HEK293 (cell line): ENCODE data around the gene S100A2.
A peak's percentile ranks its signal among the peaks of the same experiment; 100 is the strongest.

ENCODE experiments used
- GLI4 ChIP-seq: fragments of 450-650 bp; formaldehyde crosslinking; IDR thresholded peaks from 2 replicates; pipeline ENCODE4 v1.5.1; 2016; ENCODE audit warnings: missing biosample characterization, missing genetic modification characterization
- GLIS1 ChIP-seq: fragments of 450-650 bp; formaldehyde crosslinking; IDR thresholded peaks from 2 replicates; pipeline ENCODE4 v1.5.1; 2016; ENCODE audit warnings: missing biosample characterization, missing genetic modification characterization
- GLIS2 ChIP-seq: fragments of 450-650 bp; formaldehyde crosslinking; IDR thresholded peaks from 2 replicates; pipeline ENCODE4 v1.5.1; 2016; ENCODE audit warnings: missing biosample characterization, missing genetic modification characterization
- MYNN ChIP-seq: fragments of 450-650 bp; formaldehyde crosslinking; IDR thresholded peaks from 2 replicates; pipeline ENCODE4 v1.5.1; 2016; ENCODE audit warnings: missing biosample characterization, missing genetic modification characterization, borderline replicate concordance
- SCRT1 ChIP-seq: fragments of 450-650 bp; formaldehyde crosslinking; IDR thresholded peaks from 2 replicates; pipeline ENCODE4 v1.5.1; 2016; ENCODE audit warnings: missing biosample characterization, missing genetic modification characterization, borderline replicate concordance
- YY2 ChIP-seq: fragments of 450-650 bp; formaldehyde crosslinking; IDR thresholded peaks from 2 replicates; pipeline ENCODE4 v1.5.1; 2016; ENCODE audit warnings: missing biosample characterization, missing genetic modification characterization
- ZBTB21 ChIP-seq: fragments of 450-650 bp; formaldehyde crosslinking; IDR thresholded peaks from 2 replicates; pipeline ENCODE4 v1.5.1; 2017; ENCODE audit warnings: missing biosample characterization, missing genetic modification characterization
- ZNF138 ChIP-seq: fragments of 450-650 bp; formaldehyde crosslinking; IDR thresholded peaks from 2 replicates; pipeline ENCODE4 v1.5.1; 2016; ENCODE audit warnings: missing biosample characterization, missing genetic modification characterization, borderline replicate concordance
- ZNF157 ChIP-seq: fragments of 450-650 bp; formaldehyde crosslinking; IDR thresholded peaks from 2 replicates; pipeline ENCODE4 v1.5.1; 2016; ENCODE audit warnings: missing biosample characterization, missing genetic modification characterization
- ZNF2 ChIP-seq: fragments of 450-650 bp; formaldehyde crosslinking; IDR thresholded peaks from 2 replicates; pipeline ENCODE4 v1.5.1; 2016; ENCODE audit warnings: missing biosample characterization, missing genetic modification characterization
- ZNF211 ChIP-seq: fragments of 450-650 bp; formaldehyde crosslinking; IDR thresholded peaks from 2 replicates; pipeline ENCODE4 v1.5.1; 2016; ENCODE audit warnings: low read depth, missing biosample characterization, missing genetic modification characterization
- ZNF324 ChIP-seq: fragments of 450-650 bp; formaldehyde crosslinking; IDR thresholded peaks from 2 replicates; pipeline ENCODE4 v1.5.1; 2016; ENCODE audit warnings: missing biosample characterization, missing genetic modification characterization
- ZNF354C ChIP-seq: fragments of 450-650 bp; formaldehyde crosslinking; IDR thresholded peaks from 2 replicates; pipeline ENCODE4 v1.5.1; 2016; ENCODE audit warnings: missing biosample characterization, missing genetic modification characterization, low read depth, borderline replicate concordance
- ZNF37A ChIP-seq: fragments of 450-650 bp; IDR thresholded peaks from 2 replicates; pipeline ENCODE4 v1.5.1; 2018; ENCODE audit warnings: missing biosample characterization, missing genetic modification characterization
- ZNF391 ChIP-seq: fragments of 450-650 bp; formaldehyde crosslinking; IDR thresholded peaks from 2 replicates; pipeline ENCODE4 v1.5.1; 2016; ENCODE audit warnings: low read depth, missing biosample characterization, missing genetic modification characterization, borderline replicate concordance
- ZNF514 ChIP-seq: fragments of 450-650 bp; formaldehyde crosslinking; IDR thresholded peaks from 2 replicates; pipeline ENCODE4 v1.5.1; 2016; ENCODE audit warnings: missing biosample characterization, missing genetic modification characterization
- ZNF521 ChIP-seq: fragments of 450-650 bp; formaldehyde crosslinking; IDR thresholded peaks from 2 replicates; pipeline ENCODE4 v1.5.1; 2017; ENCODE audit warnings: missing biosample characterization, mild to moderate bottlenecking, missing genetic modification characterization
- ZNF558 ChIP-seq: fragments of 450-650 bp; formaldehyde crosslinking; IDR thresholded peaks from 2 replicates; pipeline ENCODE4 v1.5.1; 2016; ENCODE audit warnings: missing biosample characterization, missing genetic modification characterization
- ZNF561 ChIP-seq: fragments of 450-650 bp; IDR thresholded peaks from 2 replicates; pipeline ENCODE4 v1.5.1; 2018; ENCODE audit warnings: missing biosample characterization, missing genetic modification characterization, borderline replicate concordance
- ZNF610 ChIP-seq: fragments of 450-650 bp; formaldehyde crosslinking; IDR thresholded peaks from 2 replicates; pipeline ENCODE4 v1.5.1; 2016; ENCODE audit warnings: missing biosample characterization, missing genetic modification characterization, borderline replicate concordance
- ZNF629 ChIP-seq: fragments of 450-650 bp; formaldehyde crosslinking; IDR thresholded peaks from 2 replicates; pipeline ENCODE4 v1.5.1; 2017; ENCODE audit warnings: missing biosample characterization, missing genetic modification characterization
- ZNF658 ChIP-seq: fragments of 450-650 bp; formaldehyde crosslinking; IDR thresholded peaks from 2 replicates; pipeline ENCODE4; 2016; ENCODE audit warnings: missing biosample characterization, missing genetic modification characterization
- ZNF701 ChIP-seq: fragments of 450-650 bp; formaldehyde crosslinking; IDR thresholded peaks from 2 replicates; pipeline ENCODE4 v1.5.1; 2016; ENCODE audit warnings: missing biosample characterization, missing genetic modification characterization
- ZNF76 ChIP-seq: fragments of 450-650 bp; formaldehyde crosslinking; IDR thresholded peaks from 2 replicates; pipeline ENCODE4; 2016; ENCODE audit warnings: low read depth, missing biosample characterization, missing genetic modification characterization, borderline replicate concordance
- ZNF785 ChIP-seq: fragments of 450-650 bp; formaldehyde crosslinking; IDR thresholded peaks from 2 replicates; pipeline ENCODE4 v1.5.1; 2016; ENCODE audit warnings: missing biosample characterization, missing genetic modification characterization
- ZSCAN16 ChIP-seq: fragments of 450-650 bp; formaldehyde crosslinking; IDR thresholded peaks from 2 replicates; pipeline ENCODE4 v1.5.1; 2016; ENCODE audit warnings: missing biosample characterization, missing genetic modification characterization
- TF ChIP-seq, protein P1 (sequence below): IDR thresholded peaks from 2 replicates; pipeline ENCODE4 v1.6.1; 2011; ENCODE audit warnings: mild to moderate bottlenecking, low read depth, low read length, borderline replicate concordance
- TF ChIP-seq, protein P2 (sequence below): fragments of 450-650 bp; formaldehyde crosslinking; IDR thresholded peaks from 2 replicates; pipeline ENCODE4 v1.5.1; 2016; ENCODE audit warnings: missing biosample characterization, missing genetic modification characterization
- TF ChIP-seq, protein P3 (sequence below): fragments of 450-650 bp; formaldehyde crosslinking; IDR thresholded peaks from 2 replicates; pipeline ENCODE4 v1.5.1; 2016; ENCODE audit warnings: missing biosample characterization, missing genetic modification characterization
- TF ChIP-seq, protein P4 (sequence below): fragments of 450-650 bp; formaldehyde crosslinking; IDR thresholded peaks from 2 replicates; pipeline ENCODE4; 2016; ENCODE audit warnings: missing biosample characterization, missing genetic modification characterization
- TF ChIP-seq, protein P5 (sequence below): fragments of 450-650 bp; formaldehyde crosslinking; IDR thresholded peaks from 2 replicates; pipeline ENCODE4 v1.5.1; 2016; ENCODE audit warnings: missing biosample characterization, missing genetic modification characterization, low read depth

The S100A2 gene

DNA sequence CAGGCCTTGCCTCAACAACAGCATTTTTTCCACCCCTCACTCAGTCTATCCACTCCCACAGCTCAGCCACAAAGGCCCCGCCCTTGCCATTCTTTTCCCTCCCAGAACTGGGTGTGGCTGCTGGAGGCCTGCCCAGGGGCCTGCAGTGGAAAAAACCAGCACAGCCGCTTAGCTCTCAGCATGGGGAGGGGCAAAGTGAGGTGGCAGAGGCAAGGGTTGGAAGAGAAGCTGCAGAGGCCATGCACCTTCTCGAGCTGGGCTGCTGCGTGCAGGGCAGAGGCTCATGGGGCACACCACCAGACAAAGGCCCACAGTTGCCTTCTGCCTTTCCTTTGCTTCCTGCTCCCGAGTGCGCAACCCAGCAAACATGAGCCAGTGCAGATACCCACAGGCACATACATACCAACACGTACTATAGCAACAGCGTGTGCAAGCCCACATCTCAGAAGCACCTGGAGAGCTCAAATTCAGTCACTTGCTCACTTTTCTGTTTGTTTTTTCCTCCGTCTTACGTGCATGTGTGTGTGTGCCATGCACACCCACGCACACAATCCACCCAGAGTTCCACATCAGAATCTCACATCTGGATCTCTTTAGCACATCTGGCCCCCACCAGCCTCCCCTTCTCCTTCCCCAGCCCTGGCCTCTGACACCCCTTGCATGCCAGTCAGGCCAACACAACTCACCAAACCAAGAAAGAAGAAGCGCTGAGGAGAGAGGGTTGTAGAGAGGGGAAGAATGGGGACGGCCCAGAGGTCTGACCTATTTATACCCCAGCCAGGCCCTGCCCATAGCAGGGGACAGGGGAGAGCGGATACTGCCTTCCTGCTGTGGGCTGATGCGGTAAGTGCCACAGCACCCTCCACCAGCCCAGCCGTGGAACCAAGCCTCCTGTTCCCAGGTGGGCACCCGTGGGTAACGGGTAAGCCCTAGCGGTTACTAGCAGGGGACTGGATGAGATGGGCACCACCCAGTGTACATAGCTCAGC lies 20.3 kb downstream of the S100A2 start, which contains the start of gene S100A4 (continued):
- TF ChIP-seq ZNF391 (tag by site-specific recombination) (no peak), GLI4 (tag by site-specific recombination) (no peak), GLIS2 (tag by site-specific recombination) (peak; percentile 84), ZNF157 (tag by site-specific recombination) (no peak), ZNF211 (tag by site-specific recombination) (no peak), ZNF354C (no peak), ZNF629 (tag by site-specific recombination) (no peak), YY2 (tag by site-specific recombination) (no peak), MYNN (tag by site-specific recombination) (no peak), ZNF324 (tag by site-specific recombination) (no peak), ZNF701 (tag by site-specific recombination) (no peak), ZNF2 (no peak), ZNF785 (tag by site-specific recombination) (no peak), ZNF76 (tag by site-specific recombination) (no peak), GLIS1 (peak; percentile 35; the same call in 1 of the 2 replicates), ZNF521 (no peak), SCRT1 (tag by site-specific recombination) (no peak), ZSCAN16 (no peak), ZNF658 (tag by site-specific recombination) (no peak), ZBTB21 (tag by site-specific recombination) (no peak), ZNF514 (tag by site-specific recombination) (no peak), ZNF138 (tag by site-specific recombination) (no peak), ZNF561 (tag by site-specific recombination) (no peak), ZNF610 (tag by site-specific recombination) (no peak), ZNF558 (tag by site-specific recombination) (no peak), ZNF37A (tag by site-specific recombination) (no peak)
- TF ChIP-seq, protein P1, sequence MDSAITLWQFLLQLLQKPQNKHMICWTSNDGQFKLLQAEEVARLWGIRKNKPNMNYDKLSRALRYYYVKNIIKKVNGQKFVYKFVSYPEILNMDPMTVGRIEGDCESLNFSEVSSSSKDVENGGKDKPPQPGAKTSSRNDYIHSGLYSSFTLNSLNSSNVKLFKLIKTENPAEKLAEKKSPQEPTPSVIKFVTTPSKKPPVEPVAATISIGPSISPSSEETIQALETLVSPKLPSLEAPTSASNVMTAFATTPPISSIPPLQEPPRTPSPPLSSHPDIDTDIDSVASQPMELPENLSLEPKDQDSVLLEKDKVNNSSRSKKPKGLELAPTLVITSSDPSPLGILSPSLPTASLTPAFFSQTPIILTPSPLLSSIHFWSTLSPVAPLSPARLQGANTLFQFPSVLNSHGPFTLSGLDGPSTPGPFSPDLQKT, result no peak
- TF ChIP-seq, protein P2, sequence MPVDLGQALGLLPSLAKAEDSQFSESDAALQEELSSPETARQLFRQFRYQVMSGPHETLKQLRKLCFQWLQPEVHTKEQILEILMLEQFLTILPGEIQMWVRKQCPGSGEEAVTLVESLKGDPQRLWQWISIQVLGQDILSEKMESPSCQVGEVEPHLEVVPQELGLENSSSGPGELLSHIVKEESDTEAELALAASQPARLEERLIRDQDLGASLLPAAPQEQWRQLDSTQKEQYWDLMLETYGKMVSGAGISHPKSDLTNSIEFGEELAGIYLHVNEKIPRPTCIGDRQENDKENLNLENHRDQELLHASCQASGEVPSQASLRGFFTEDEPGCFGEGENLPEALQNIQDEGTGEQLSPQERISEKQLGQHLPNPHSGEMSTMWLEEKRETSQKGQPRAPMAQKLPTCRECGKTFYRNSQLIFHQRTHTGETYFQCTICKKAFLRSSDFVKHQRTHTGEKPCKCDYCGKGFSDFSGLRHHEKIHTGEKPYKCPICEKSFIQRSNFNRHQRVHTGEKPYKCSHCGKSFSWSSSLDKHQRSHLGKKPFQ (tag by site-specific recombination), result no peak
- TF ChIP-seq, protein P3, sequence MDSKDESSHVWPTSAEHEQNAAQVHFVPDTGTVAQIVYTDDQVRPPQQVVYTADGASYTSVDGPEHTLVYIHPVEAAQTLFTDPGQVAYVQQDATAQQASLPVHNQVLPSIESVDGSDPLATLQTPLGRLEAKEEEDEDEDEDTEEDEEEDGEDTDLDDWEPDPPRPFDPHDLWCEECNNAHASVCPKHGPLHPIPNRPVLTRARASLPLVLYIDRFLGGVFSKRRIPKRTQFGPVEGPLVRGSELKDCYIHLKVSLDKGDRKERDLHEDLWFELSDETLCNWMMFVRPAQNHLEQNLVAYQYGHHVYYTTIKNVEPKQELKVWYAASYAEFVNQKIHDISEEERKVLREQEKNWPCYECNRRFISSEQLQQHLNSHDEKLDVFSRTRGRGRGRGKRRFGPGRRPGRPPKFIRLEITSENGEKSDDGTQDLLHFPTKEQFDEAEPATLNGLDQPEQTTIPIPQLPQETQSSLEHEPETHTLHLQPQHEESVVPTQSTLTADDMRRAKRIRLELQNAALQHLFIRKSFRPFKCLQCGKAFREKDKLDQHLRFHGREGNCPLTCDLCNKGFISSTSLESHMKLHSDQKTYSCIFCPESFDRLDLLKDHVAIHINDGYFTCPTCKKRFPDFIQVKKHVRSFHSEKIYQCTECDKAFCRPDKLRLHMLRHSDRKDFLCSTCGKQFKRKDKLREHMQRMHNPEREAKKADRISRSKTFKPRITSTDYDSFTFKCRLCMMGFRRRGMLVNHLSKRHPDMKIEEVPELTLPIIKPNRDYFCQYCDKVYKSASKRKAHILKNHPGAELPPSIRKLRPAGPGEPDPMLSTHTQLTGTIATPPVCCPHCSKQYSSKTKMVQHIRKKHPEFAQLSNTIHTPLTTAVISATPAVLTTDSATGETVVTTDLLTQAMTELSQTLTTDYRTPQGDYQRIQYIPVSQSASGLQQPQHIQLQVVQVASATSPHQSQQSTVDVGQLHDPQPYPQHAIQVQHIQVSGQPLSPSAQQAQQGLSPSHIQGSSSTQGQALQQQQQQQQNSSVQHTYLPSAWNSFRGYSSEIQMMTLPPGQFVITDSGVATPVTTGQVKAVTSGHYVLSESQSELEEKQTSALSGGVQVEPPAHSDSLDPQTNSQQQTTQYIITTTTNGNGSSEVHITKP (tag by site-specific recombination), result peak; percentile 89
- TF ChIP-seq, protein P4, sequence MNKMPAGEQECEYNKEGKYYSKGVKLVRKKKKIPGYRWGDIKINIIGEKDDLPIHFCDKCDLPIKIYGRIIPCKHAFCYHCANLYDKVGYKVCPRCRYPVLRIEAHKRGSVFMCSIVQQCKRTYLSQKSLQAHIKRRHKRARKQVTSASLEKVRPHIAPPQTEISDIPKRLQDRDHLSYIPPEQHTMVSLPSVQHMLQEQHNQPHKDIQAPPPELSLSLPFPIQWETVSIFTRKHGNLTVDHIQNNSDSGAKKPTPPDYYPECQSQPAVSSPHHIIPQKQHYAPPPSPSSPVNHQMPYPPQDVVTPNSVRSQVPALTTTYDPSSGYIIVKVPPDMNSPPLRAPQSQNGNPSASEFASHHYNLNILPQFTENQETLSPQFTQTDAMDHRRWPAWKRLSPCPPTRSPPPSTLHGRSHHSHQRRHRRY (tag by site-specific recombination), result no peak
- TF ChIP-seq, protein P5, sequence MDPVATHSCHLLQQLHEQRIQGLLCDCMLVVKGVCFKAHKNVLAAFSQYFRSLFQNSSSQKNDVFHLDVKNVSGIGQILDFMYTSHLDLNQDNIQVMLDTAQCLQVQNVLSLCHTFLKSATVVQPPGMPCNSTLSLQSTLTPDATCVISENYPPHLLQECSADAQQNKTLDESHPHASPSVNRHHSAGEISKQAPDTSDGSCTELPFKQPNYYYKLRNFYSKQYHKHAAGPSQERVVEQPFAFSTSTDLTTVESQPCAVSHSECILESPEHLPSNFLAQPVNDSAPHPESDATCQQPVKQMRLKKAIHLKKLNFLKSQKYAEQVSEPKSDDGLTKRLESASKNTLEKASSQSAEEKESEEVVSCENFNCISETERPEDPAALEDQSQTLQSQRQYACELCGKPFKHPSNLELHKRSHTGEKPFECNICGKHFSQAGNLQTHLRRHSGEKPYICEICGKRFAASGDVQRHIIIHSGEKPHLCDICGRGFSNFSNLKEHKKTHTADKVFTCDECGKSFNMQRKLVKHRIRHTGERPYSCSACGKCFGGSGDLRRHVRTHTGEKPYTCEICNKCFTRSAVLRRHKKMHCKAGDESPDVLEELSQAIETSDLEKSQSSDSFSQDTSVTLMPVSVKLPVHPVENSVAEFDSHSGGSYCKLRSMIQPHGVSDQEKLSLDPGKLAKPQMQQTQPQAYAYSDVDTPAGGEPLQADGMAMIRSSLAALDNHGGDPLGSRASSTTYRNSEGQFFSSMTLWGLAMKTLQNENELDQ (tag by site-specific recombination), result no peak
